Measurements from ENCODE around the gene SYNE4. TPM values are rescaled to one million over a fixed set of nuclear protein-coding genes. Genes with fewer than 3 reads are reported as not detected.

SYNE4 gene
- total and polyA plus RNA-seq, 9 of the 15 experiments (the other 6 are each of a cell fraction or from before 2014, with no cell fraction given), result 0.03 to 0.65 (median 0.29) TPM

DNA sequence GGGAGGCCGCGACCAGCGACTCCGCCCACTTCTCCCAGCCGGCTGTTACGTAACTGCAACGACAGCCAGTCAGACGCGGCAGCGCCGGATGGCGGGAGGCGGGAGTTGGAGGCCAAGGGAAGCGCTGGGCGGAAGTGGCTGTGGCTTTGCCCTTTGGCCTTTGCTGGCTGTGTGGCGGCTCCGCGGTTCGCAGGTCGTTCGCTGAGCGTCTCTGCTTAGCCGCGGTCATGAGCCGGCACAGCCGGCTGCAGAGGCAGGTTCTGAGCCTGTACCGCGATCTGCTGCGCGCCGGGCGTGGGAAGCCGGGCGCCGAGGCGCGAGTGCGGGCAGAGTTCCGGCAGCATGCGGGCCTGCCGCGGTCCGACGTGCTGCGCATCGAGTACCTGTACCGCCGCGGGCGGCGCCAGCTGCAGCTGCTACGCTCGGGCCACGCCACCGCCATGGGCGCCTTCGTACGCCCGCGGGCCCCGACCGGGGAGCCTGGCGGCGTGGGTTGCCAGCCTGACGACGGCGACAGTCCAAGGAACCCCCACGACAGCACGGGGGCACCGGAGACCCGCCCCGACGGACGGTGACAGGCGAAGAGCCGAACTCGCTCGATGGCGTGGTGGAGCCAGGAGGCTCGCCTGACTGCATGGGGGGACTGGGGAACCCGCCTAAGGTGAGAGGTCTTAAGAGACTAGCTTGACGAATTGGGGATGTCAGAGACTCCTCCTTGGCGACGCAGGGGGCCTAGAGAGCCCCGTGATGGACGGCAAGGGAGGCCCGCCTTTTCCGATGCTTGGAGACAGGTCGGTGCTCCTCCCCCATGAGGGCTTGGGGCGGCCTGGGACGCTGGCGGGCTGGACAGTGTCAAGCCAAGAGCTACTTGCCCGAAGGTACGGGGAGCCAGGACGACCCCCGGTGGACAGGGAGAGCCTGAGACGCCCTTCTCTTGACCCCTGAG, 13.3 kb downstream of the SYNE4 start, which contains the start of gene SDHAF1 (continued):
- no peak for TF ChIP-seq TAF9B (IDR thresholded peaks at IDR 0.05; ENCODE audit: partially characterized antibody)
- TF ChIP-seq DPF2 (IDR thresholded peaks at IDR 0.05), result 0 out of 2 replicates have a peak, but pooled peaks have one; percentile 7
- TF ChIP-seq HDGF (IDR thresholded peaks at IDR 0.05), result 0 out of 2 replicates have a peak, but pooled peaks have one; percentile 51
- TF ChIP-seq, protein P1, sequence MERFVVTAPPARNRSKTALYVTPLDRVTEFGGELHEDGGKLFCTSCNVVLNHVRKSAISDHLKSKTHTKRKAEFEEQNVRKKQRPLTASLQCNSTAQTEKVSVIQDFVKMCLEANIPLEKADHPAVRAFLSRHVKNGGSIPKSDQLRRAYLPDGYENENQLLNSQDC (CRISPR knock-in tag; IDR thresholded peaks at IDR 0.05), result no peak
- TF ChIP-seq ZNF695 (CRISPR knock-in tag; IDR thresholded peaks at IDR 0.05), result no peak
- TF ChIP-seq KDM4B (IDR thresholded peaks at IDR 0.05; ENCODE audit: borderline replicate concordance in 2 of 2, low read depth in 1 of 2), result peak in 1 of 2 experiments; percentile 49; a peak in 1 of 4 replicates
- peak; percentile 95 for TF ChIP-seq ELF2 (CRISPR knock-in tag; IDR thresholded peaks at IDR 0.05)
- TF ChIP-seq, protein P2, sequence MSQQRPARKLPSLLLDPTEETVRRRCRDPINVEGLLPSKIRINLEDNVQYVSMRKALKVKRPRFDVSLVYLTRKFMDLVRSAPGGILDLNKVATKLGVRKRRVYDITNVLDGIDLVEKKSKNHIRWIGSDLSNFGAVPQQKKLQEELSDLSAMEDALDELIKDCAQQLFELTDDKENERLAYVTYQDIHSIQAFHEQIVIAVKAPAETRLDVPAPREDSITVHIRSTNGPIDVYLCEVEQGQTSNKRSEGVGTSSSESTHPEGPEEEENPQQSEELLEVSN (IDR thresholded peaks at IDR 0.05; ENCODE audit: borderline replicate concordance in 1 of 2, extremely low read depth in 1 of 2, insufficient read depth in 1 of 2, insufficient read length in 1 of 2, low read depth in 1 of 2, low read length in 1 of 2, poor library complexity in 1 of 2, severe bottlenecking in 1 of 2), result peak; percentile 63 to 77
- no peak; the same call in 1 of the 2 replicates for TF ChIP-seq TOE1 (IDR thresholded peaks at IDR 0.05; ENCODE audit: borderline replicate concordance)
- no peak for TF ChIP-seq TOE1 (CRISPR knock-in tag; IDR thresholded peaks at IDR 0.05; ENCODE audit: borderline replicate concordance, low read depth)
- TF ChIP-seq BRD9 (IDR thresholded peaks at IDR 0.05; ENCODE audit: low read depth, partially characterized antibody), result no peak
- TF ChIP-seq STAT5B (CRISPR knock-in tag; IDR thresholded peaks at IDR 0.05), result no peak
- no peak for TF ChIP-seq ZFPM2 (CRISPR knock-in tag; IDR thresholded peaks at IDR 0.05)
- TF ChIP-seq ZSCAN32 (CRISPR knock-in tag; IDR thresholded peaks at IDR 0.05), result no peak
- peak; percentile 79 for TF ChIP-seq ZFX (CRISPR knock-in tag; IDR thresholded peaks at IDR 0.05)
- TF ChIP-seq, protein P3, sequence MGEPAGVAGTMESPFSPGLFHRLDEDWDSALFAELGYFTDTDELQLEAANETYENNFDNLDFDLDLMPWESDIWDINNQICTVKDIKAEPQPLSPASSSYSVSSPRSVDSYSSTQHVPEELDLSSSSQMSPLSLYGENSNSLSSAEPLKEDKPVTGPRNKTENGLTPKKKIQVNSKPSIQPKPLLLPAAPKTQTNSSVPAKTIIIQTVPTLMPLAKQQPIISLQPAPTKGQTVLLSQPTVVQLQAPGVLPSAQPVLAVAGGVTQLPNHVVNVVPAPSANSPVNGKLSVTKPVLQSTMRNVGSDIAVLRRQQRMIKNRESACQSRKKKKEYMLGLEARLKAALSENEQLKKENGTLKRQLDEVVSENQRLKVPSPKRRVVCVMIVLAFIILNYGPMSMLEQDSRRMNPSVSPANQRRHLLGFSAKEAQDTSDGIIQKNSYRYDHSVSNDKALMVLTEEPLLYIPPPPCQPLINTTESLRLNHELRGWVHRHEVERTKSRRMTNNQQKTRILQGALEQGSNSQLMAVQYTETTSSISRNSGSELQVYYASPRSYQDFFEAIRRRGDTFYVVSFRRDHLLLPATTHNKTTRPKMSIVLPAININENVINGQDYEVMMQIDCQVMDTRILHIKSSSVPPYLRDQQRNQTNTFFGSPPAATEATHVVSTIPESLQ (CRISPR knock-in tag; IDR thresholded peaks at IDR 0.05), result 0 out of 2 replicates have a peak, but pooled peaks have one; percentile 61
- no peak for TF ChIP-seq SMARCA5 (IDR thresholded peaks at IDR 0.05)
- no peak for TF ChIP-seq YBX1 (IDR thresholded peaks at IDR 0.05)
- TF ChIP-seq, protein P4, sequence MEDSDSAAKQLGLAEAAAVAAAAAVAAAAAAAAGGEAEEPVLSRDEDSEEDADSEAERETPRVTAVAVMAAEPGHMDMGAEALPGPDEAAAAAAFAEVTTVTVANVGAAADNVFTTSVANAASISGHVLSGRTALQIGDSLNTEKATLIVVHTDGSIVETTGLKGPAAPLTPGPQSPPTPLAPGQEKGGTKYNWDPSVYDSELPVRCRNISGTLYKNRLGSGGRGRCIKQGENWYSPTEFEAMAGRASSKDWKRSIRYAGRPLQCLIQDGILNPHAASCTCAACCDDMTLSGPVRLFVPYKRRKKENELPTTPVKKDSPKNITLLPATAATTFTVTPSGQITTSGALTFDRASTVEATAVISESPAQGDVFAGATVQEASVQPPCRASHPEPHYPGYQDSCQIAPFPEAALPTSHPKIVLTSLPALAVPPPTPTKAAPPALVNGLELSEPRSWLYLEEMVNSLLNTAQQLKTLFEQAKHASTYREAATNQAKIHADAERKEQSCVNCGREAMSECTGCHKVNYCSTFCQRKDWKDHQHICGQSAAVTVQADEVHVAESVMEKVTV (CRISPR knock-in tag; IDR thresholded peaks at IDR 0.05), result no peak
- TF ChIP-seq, protein P5, sequence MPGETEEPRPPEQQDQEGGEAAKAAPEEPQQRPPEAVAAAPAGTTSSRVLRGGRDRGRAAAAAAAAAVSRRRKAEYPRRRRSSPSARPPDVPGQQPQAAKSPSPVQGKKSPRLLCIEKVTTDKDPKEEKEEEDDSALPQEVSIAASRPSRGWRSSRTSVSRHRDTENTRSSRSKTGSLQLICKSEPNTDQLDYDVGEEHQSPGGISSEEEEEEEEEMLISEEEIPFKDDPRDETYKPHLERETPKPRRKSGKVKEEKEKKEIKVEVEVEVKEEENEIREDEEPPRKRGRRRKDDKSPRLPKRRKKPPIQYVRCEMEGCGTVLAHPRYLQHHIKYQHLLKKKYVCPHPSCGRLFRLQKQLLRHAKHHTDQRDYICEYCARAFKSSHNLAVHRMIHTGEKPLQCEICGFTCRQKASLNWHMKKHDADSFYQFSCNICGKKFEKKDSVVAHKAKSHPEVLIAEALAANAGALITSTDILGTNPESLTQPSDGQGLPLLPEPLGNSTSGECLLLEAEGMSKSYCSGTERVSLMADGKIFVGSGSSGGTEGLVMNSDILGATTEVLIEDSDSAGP (CRISPR knock-in tag; IDR thresholded peaks at IDR 0.05), result no peak
- no peak for TF ChIP-seq HDAC2 (IDR thresholded peaks at IDR 0.05)
- TF ChIP-seq CSDE1 (IDR thresholded peaks at IDR 0.05), result no peak

All from K562 (cell line).